ENCODE measurements around the gene ILDR2.

GRCh38 chr1:166960858-166961474 is 14.4 kb downstream of the ILDR2 start:
- TF ChIP-seq POLR2A (IDR thresholded peaks at IDR 0.05; ENCODE audit: low read depth, low read length) (no peak), POLR2AphosphoS5 (IDR thresholded peaks at IDR 0.05; ENCODE audit: low read depth, low read length) (no peak), TAF1 (IDR thresholded peaks at IDR 0.05; ENCODE audit: borderline replicate concordance, low read depth, low read length) (no peak)
